ENCODE data around the gene C19orf25.

Gene C19orf25

GRCh38 chr19:1474765-1475351, 4.2 kb downstream of the C19orf25 start:
- no peak for DNase-seq

- DNase-seq: no peak
Measured at GRCh38 chr19:1474011-1474764, 4.8 kb downstream of the C19orf25 start.

GRCh38 chr19:1473085-1473851, 5.7 kb downstream of the C19orf25 start:
- no peak for DNase-seq

GRCh38 chr19:1472231-1473084, 6.6 kb downstream of the C19orf25 start:
- no peak for DNase-seq

GRCh38 chr19:1471515-1472160, 7.4 kb downstream of the C19orf25 start:
- no peak for DNase-seq

- DNase-seq: no peak
Measured at GRCh38 chr19:1471010-1471514, 8.0 kb downstream of the C19orf25 start.

- DNase-seq: no peak
Measured at GRCh38 chr19:1470305-1471009, 8.6 kb downstream of the C19orf25 start.

- DNase-seq: no peak
Measured at GRCh38 chr19:1470055-1470304, 9.0 kb downstream of the C19orf25 start.

GRCh38 chr19:1469255-1470054, 9.6 kb downstream of the C19orf25 start:
- DNase-seq: no peak

- DNase-seq: no peak
Measured at GRCh38 chr19:1468821-1469254, 10.2 kb downstream of the C19orf25 start.

GRCh38 chr19:1468274-1468820, 10.7 kb downstream of the C19orf25 start:
- DNase-seq: no peak

GRCh38 chr19:1467490-1468273, 11.3 kb downstream of the C19orf25 start:
- DNase-seq: no peak

- DNase-seq: no peak
Measured at GRCh38 chr19:1467215-1467489, 11.9 kb downstream of the C19orf25 start.

GRCh38 chr19:1466461-1467214, 12.4 kb downstream of the C19orf25 start:
- no peak for DNase-seq

GRCh38 chr19:1466018-1466460, 13.0 kb downstream of the C19orf25 start:
- DNase-seq: no peak

- no peak for DNase-seq
Measured at GRCh38 chr19:1465191-1466016, 13.6 kb downstream of the C19orf25 start.

GRCh38 chr19:1461862-1462261, 17.2 kb downstream of the C19orf25 start:
- no peak for DNase-seq

Data from SW 1271 (cell line).